Gastrocnemius medialis (tissue), 4 donors: ENCODE data around the gene CCDC38. TPM values are rescaled to one million over a fixed set of nuclear protein-coding genes. Genes with fewer than 3 reads are reported as not detected.

ENCODE experiments used
- ATAC-seq, 2 donors: fragments of 150-250 bp; one replicate each; pipeline ENCODE4 v1.9.1; 2016
- DNase-seq, 2 donors: peaks; one replicate each; pipeline ENCODE4 v3.0.0-alpha.2; 2019
- H3K27ac ChIP-seq, 4 donors: fragments of 200-600 bp; sonication (generic); 1 replicate in 1 of 4; 2 replicates in 3 of 4; pipeline ENCODE4 v1.5.1; 2016 to 2018; ENCODE audit warnings: mild to moderate bottlenecking in 2 of 4, moderate library complexity in 1 of 4
- H3K27me3 ChIP-seq, 3 donors: fragments of 200-600 bp; sonication (generic) in 2 of 3; 1 replicate in 1 of 3; 2 replicates in 2 of 3; pipeline versions ENCODE4 v1.5.1 to v1.6.0; 2016 to 2019; ENCODE audit warnings: mild to moderate bottlenecking in 1 of 3, moderate library complexity in 1 of 3
- H3K36me3 ChIP-seq, 2 donors: fragments of 200-600 bp; sonication (generic) in 1 of 2; one replicate each; pipeline ENCODE4 v1.5.1; 2017 to 2018
- H3K4me1 ChIP-seq, 2 donors: fragments of 200-600 bp; sonication (generic) in 1 of 2; one replicate each; pipeline ENCODE4 v1.5.1; 2016 to 2017; ENCODE audit warnings: mild to moderate bottlenecking in 2 of 2
- H3K4me3 ChIP-seq, 4 donors: fragments of 200-600 bp; sonication (generic) in 3 of 4; 1 replicate in 1 of 4; 2 replicates in 3 of 4; pipeline ENCODE4 v1.5.1; 2016 to 2019; ENCODE audit warnings: mild to moderate bottlenecking in 2 of 4
- H3K9me3 ChIP-seq, 3 donors: fragments of 200-600 bp; sonication (generic) in 2 of 3; 1 replicate in 1 of 3; 2 replicates in 2 of 3; pipeline ENCODE4 v1.5.1; 2016 to 2019
- CTCF ChIP-seq, 5 experiments: fragments of 450-650 bp in 3 of 5; fragments of 200-600 bp in 2 of 5; sonication (generic) in 2 of 5; IDR thresholded peaks in 4 of 5; conservative IDR thresholded peaks in 1 of 5; 1 replicate in 4 of 5; 2 replicates in 1 of 5; pipeline ENCODE4 v1.5.1; 2016 to 2019; ENCODE audit warnings: antibody characterized with exemption in 5 of 5, mild to moderate bottlenecking in 3 of 5, moderate library complexity in 3 of 5
- POLR2A ChIP-seq, 2 donors: fragments of 450-650 bp; IDR thresholded peaks; one replicate each; pipeline ENCODE4 v1.6.1; 2017; ENCODE audit warnings: antibody characterized with exemption in 2 of 2, mild to moderate bottlenecking in 2 of 2, moderate library complexity in 2 of 2
- in situ Hi-C, 4 donors: fragments of 200-750 bp; cut with MboI; loops; one replicate each; pipeline versions ENCODE4 v1.15.0 to v1.8.0; 2017; ENCODE audit warnings: low sequenced_read_pairs in 4 of 4
- intact Hi-C: fragments of 100-400 bp; cut with DNase I; formaldehyde crosslinking; loops from one replicate; pipeline ENCODE4 v1.15.1; 2023; ENCODE audit warnings: low total_unique reads
- total RNA-seq, 4 donors: library from RNA; depleted of rRNA; stranded (reverse); fragments of >200 nt; gene quantifications; one replicate each; pipeline versions ENCODE4 v1.1.0 to v1.2.3, GENCODE V29; 2016

The CCDC38 gene
- total RNA-seq, 4 donors from 2014 or later = not detected

GRCh38 chr12:95859947-95860850 is 82.2 kb downstream of the CCDC38 start:
- intact Hi-C loops = loop anchor here (2.0 to 10.0 kb wide), 3 partner anchors 83 to 375 kb away; partner anchors contain the start of genes AMDHD1, CCDC38 and LTA4H
- no peak for DNase-seq
- ATAC-seq = no peak
- H3K4me1 ChIP-seq = peaks cover 18% of the 10 kb centered on the region in 2 donors
- in situ Hi-C loops = no loop called here
- H3K9me3 ChIP-seq = no peaks in the 10 kb centered on the region
- peaks cover 0 to 23% of the 10 kb centered on the region in 2 donors for H3K36me3 ChIP-seq
- peak overlapping the region; percentile 73 to 83 (median 78) for H3K27ac ChIP-seq
- H3K4me3 ChIP-seq = peak overlapping the region; percentile 68 to 80 (median 79)
- TF ChIP-seq CTCF (IDR thresholded peaks at IDR 0.05 in 4 of 5, conservative IDR thresholded peaks at IDR 0.05 in 1 of 5) = no peak
- no peak for TF ChIP-seq POLR2A (IDR thresholded peaks at IDR 0.05)
- H3K27me3 ChIP-seq = no peaks in the 10 kb centered on the region

DNA sequence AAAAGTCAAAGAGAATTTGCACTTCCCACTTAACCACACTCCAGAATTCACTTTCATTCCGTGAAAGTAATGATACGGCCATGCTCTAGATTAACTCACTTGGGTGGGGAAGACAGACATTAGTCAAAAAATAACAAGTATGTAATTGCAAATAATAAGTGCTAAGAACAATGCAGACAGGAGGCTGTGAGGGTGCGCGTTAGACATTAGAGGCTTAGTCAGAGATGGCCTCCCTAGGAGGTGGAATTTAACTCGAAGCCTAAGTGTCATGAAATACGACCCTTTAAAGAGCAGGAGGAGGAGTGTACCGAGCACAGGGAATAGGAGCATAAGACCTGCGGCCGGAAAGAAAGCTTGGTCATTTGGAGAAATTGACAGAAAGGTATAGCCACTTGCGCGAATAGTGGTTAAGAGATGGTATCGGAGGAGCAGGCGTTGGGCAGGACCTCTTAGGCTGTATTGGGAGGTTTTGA is 83.0 kb downstream of the CCDC38 start:
- Histone ChIP-seq H3K27ac (peak overlapping the region; percentile 73 to 83 (median 78)), H3K27me3 (no peaks in the 10 kb centered on the region), H3K9me3 (no peaks in the 10 kb centered on the region), H3K4me3 (peak overlapping the region; percentile 68 to 80 (median 79)), H3K4me1 (peaks cover 18% of the 10 kb centered on the region in 2 donors), H3K36me3 (peaks cover 0 to 23% of the 10 kb centered on the region in 2 donors)
- peak; percentile 1 to 21 for ATAC-seq
- intact Hi-C loops (loop anchor here (2.0 to 10.0 kb wide), 3 partner anchors 83 to 375 kb away; partner anchors contain the start of genes AMDHD1, CCDC38 and LTA4H), in situ Hi-C loops (no loop called here)
- TF ChIP-seq CTCF (IDR thresholded peaks at IDR 0.05 in 4 of 5, conservative IDR thresholded peaks at IDR 0.05 in 1 of 5) = no peak
- no peak for TF ChIP-seq POLR2A (IDR thresholded peaks at IDR 0.05)
- no peak for DNase-seq

DNA sequence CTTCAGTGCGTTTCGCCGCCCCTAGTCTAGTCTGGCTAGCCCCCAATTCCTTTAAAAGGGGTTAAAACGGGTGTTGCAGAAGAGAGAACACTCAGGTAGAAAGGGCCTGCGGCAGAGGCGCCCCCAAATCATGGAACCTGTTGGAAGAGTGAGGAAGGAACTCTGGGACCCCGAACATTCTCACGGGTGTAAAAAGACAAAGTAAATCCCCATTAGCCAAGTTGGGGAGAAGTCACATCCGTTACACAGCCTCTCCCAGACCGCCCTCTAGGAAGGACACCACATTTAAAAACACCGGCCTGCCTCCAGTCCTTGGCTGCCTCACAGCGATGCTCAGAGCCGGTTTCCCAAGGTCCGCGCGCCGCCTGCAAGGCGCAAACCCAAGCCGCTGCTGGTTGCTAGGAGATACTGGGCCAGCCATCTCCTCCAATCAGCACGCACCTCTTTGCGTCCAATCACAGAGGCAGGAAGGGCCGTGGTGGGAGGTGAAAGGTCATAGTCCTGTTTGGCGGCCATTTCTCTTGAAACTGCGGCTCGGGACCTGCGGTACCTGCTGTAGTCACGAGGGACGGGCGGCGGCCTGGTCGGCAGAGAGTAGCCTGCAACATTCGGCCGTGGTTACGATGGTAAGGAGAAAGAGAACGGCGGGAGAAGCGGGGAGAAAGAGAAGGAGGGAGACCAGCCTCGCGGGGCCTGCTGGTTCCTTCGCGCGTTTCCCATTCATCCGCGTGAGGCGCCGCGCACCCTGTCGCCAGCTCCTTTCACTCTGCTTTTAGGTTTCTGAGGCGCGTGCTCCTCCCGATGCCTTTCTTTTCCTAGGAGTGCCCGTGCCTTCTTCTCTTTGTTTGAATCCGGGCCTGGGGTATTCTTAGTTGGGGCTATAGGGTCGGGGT is 83.7 kb downstream of the CCDC38 start, which contains the start of gene SNRPF:
SNRPF (plus strand) TSS at position 502 of the 893 bp plus-strand sequence; CDS start at position 624, 122 bp downstream.
- Histone ChIP-seq H3K36me3 (peaks cover 0 to 23% of the 10 kb centered on the region in 2 donors), H3K27ac (peak within 1 kb of the TSS; percentile 73 to 83 (median 78)), H3K4me1 (peaks cover 18% of the 10 kb centered on the region in 2 donors), H3K9me3 (no peaks in the 10 kb centered on the region), H3K4me3 (peak within 1 kb of the TSS; percentile 68 to 80 (median 79)), H3K27me3 (no peaks in the 10 kb centered on the region)
- intact Hi-C loops = loop anchor here (1.0 to 10.0 kb wide), 4 partner anchors 38 to 376 kb away; partner anchors contain the start of genes AMDHD1, CCDC38 and LTA4H
- in situ Hi-C loops = no loop called here
- TF ChIP-seq CTCF (IDR thresholded peaks at IDR 0.05 in 4 of 5, conservative IDR thresholded peaks at IDR 0.05 in 1 of 5) (peak in 3 of 5 experiments; percentile 18 to 35 (median 31)), POLR2A (IDR thresholded peaks at IDR 0.05) (peak in 1 of 2 donors; percentile 21)
- peak; percentile 100 for ATAC-seq
- DNase-seq = peak; percentile 94 to 95

- intact Hi-C loops = loop anchor here (1.0 to 10.0 kb wide), 4 partner anchors 37 to 377 kb away; partner anchors contain the start of genes AMDHD1, CCDC38 and LTA4H
Observed at GRCh38 chr12:95857799-95858198, 84.6 kb downstream of the CCDC38 start.

More at GRCh38 chr12:95857799-95858198, 84.6 kb downstream of the CCDC38 start:
- H3K4me3 ChIP-seq = peak overlapping the region in 3 of 4 donors; percentile 68 to 80 (median 78)
- DNase-seq (no peak), ATAC-seq (no peak)
- peaks cover 0 to 15% of the 10 kb centered on the region in 2 donors for H3K36me3 ChIP-seq
- TF ChIP-seq CTCF (IDR thresholded peaks at IDR 0.05 in 4 of 5, conservative IDR thresholded peaks at IDR 0.05 in 1 of 5) (no peak), POLR2A (IDR thresholded peaks at IDR 0.05) (no peak)
- no peaks in the 10 kb centered on the region for H3K9me3 ChIP-seq
- H3K4me1 ChIP-seq = peaks cover 18% of the 10 kb centered on the region in 2 donors
- in situ Hi-C loops = no loop called here
- H3K27ac ChIP-seq = no peak overlapping the region
- H3K27me3 ChIP-seq = no peaks in the 10 kb centered on the region
